ENCODE measurements around the gene CD248. TPM values are rescaled to one million over a fixed set of nuclear protein-coding genes. Genes with fewer than 3 reads are reported as not detected.

The CD248 gene
- total RNA-seq, 1 donor from 2014 or later: 58.8 TPM

GRCh38 chr11:66325263-66325671, 8.4 kb upstream of the CD248 start:
- no peaks in the 10 kb centered on the region for H3K36me3 Mint-ChIP-seq (ENCODE audit: low read depth, unreplicated experiment)
- H3K9ac ChIP-seq (ENCODE audit: low read length): no peak overlapping the region
- H3K4me3 ChIP-seq (ENCODE audit: insufficient read depth, low read depth, low read length): no peak overlapping the region
- peak overlapping the region; percentile 24 for H3K27ac Mint-ChIP-seq (ENCODE audit: unreplicated experiment)
- no peaks in the 10 kb centered on the region for H3K79me2 ChIP-seq (ENCODE audit: insufficient read depth, low read length)
- H3K4me3 Mint-ChIP-seq (ENCODE audit: unreplicated experiment): no peak overlapping the region
- H4K20me1 ChIP-seq (ENCODE audit: insufficient read depth, low read length): no peaks in the 10 kb centered on the region
- no peaks in the 10 kb centered on the region for H3K27me3 Mint-ChIP-seq (ENCODE audit: low read depth, unreplicated experiment)
- no peak overlapping the region for H2AFZ ChIP-seq (ENCODE audit: low read depth, low read length)
- peaks cover 4% of the 10 kb centered on the region for H3K9me3 Mint-ChIP-seq (ENCODE audit: unreplicated experiment)
- H3K4me1 ChIP-seq (ENCODE audit: insufficient read depth, low read length): peaks cover 46% of the 10 kb centered on the region
- H3K27ac ChIP-seq (ENCODE audit: low read depth, low read length): peak overlapping the region; percentile 32
- H3K4me1 Mint-ChIP-seq (ENCODE audit: low read depth, unreplicated experiment): peaks cover 39% of the 10 kb centered on the region
- no peak for TF ChIP-seq EZH2 (IDR thresholded peaks at IDR 0.05; ENCODE audit: insufficient read depth, low read length)
- TF ChIP-seq CTCF (IDR thresholded peaks at IDR 0.05; ENCODE audit: insufficient read depth, low read depth, low read length): no peak
- H3K27me3 ChIP-seq (ENCODE audit: insufficient read depth, low read length): no peaks in the 10 kb centered on the region
- no peaks in the 10 kb centered on the region for H3K36me3 ChIP-seq (ENCODE audit: insufficient read depth, low read length)
- DNase-seq (ENCODE audit: low read depth) (no peak), FAIRE-seq (no peak)
- no peaks in the 10 kb centered on the region for H3K9me3 ChIP-seq (ENCODE audit: insufficient read depth, low read depth, low read length)
- H3K4me2 ChIP-seq (ENCODE audit: low read length): peak overlapping the region; percentile 39

GRCh38 chr11:66324664-66325063, 7.8 kb upstream of the CD248 start:
- Mint-ChIP-seq H3K9me3 (ENCODE audit: unreplicated experiment) (peaks cover 7% of the 10 kb centered on the region), H3K27ac (ENCODE audit: unreplicated experiment) (peak overlapping the region; percentile 72), H3K4me3 (ENCODE audit: unreplicated experiment) (no peak overlapping the region), H3K36me3 (ENCODE audit: low read depth, unreplicated experiment) (peaks cover 2% of the 10 kb centered on the region), H3K4me1 (ENCODE audit: low read depth, unreplicated experiment) (peaks cover 39% of the 10 kb centered on the region), H3K27me3 (ENCODE audit: low read depth, unreplicated experiment) (no peaks in the 10 kb centered on the region)
- Histone ChIP-seq H3K36me3 (ENCODE audit: insufficient read depth, low read length) (no peaks in the 10 kb centered on the region), H3K9me3 (ENCODE audit: insufficient read depth, low read depth, low read length) (no peaks in the 10 kb centered on the region), H3K4me1 (ENCODE audit: insufficient read depth, low read length) (peaks cover 46% of the 10 kb centered on the region), H3K27me3 (ENCODE audit: insufficient read depth, low read length) (no peaks in the 10 kb centered on the region), H3K9ac (ENCODE audit: low read length) (no peak overlapping the region), H3K79me2 (ENCODE audit: insufficient read depth, low read length) (no peaks in the 10 kb centered on the region), H4K20me1 (ENCODE audit: insufficient read depth, low read length) (no peaks in the 10 kb centered on the region), H2AFZ (ENCODE audit: low read depth, low read length) (no peak overlapping the region), H3K4me2 (ENCODE audit: low read length) (peak overlapping the region; percentile 39), H3K27ac (ENCODE audit: low read depth, low read length) (peak overlapping the region; percentile 32), H3K4me3 (ENCODE audit: insufficient read depth, low read depth, low read length) (no peak overlapping the region)
- FAIRE-seq (no peak), DNase-seq (ENCODE audit: low read depth) (no peak)
- TF ChIP-seq CTCF (IDR thresholded peaks at IDR 0.05; ENCODE audit: insufficient read depth, low read depth, low read length): no peak
- TF ChIP-seq EZH2 (IDR thresholded peaks at IDR 0.05; ENCODE audit: insufficient read depth, low read length): no peak

GRCh38 chr11:66323684-66324083, 6.8 kb upstream of the CD248 start:
- H3K4me3 Mint-ChIP-seq (ENCODE audit: unreplicated experiment): no peak overlapping the region
- H3K9me3 Mint-ChIP-seq (ENCODE audit: unreplicated experiment): peaks cover 13% of the 10 kb centered on the region
- no peaks in the 10 kb centered on the region for H3K79me2 ChIP-seq (ENCODE audit: insufficient read depth, low read length)
- no peaks in the 10 kb centered on the region for H3K9me3 ChIP-seq (ENCODE audit: insufficient read depth, low read depth, low read length)
- H3K4me1 ChIP-seq (ENCODE audit: insufficient read depth, low read length): peaks cover 47% of the 10 kb centered on the region
- TF ChIP-seq EZH2 (IDR thresholded peaks at IDR 0.05; ENCODE audit: insufficient read depth, low read length) (no peak), CTCF (IDR thresholded peaks at IDR 0.05; ENCODE audit: insufficient read depth, low read depth, low read length) (no peak)
- no peak overlapping the region for H3K4me3 ChIP-seq (ENCODE audit: insufficient read depth, low read depth, low read length)
- H3K36me3 Mint-ChIP-seq (ENCODE audit: low read depth, unreplicated experiment): peaks cover 6% of the 10 kb centered on the region
- no peaks in the 10 kb centered on the region for H3K27me3 ChIP-seq (ENCODE audit: insufficient read depth, low read length)
- no peak overlapping the region for H3K4me2 ChIP-seq (ENCODE audit: low read length)
- no peaks in the 10 kb centered on the region for H3K27me3 Mint-ChIP-seq (ENCODE audit: low read depth, unreplicated experiment)
- no peaks in the 10 kb centered on the region for H4K20me1 ChIP-seq (ENCODE audit: insufficient read depth, low read length)
- H3K4me1 Mint-ChIP-seq (ENCODE audit: low read depth, unreplicated experiment): peaks cover 45% of the 10 kb centered on the region
- H3K27ac ChIP-seq (ENCODE audit: low read depth, low read length): no peak overlapping the region
- FAIRE-seq (no peak), DNase-seq (ENCODE audit: low read depth) (no peak)
- H3K36me3 ChIP-seq (ENCODE audit: insufficient read depth, low read length): no peaks in the 10 kb centered on the region
- H2AFZ ChIP-seq (ENCODE audit: low read depth, low read length): no peak overlapping the region
- H3K27ac Mint-ChIP-seq (ENCODE audit: unreplicated experiment): no peak overlapping the region
- H3K9ac ChIP-seq (ENCODE audit: low read length): no peak overlapping the region

All from astrocyte (in vitro differentiated cells and primary cell).